PFSK-1 (cell line): ENCODE data around the gene MGP.

Source experiments
- FOXP2 ChIP-seq: optimal IDR thresholded peaks from 2 replicates; pipeline ENCODE3; 2011; ENCODE audit warnings: borderline replicate concordance, control low read depth, inconsistent platforms; ENCODE audit not compliant: insufficient read depth; ENCODE audit errors: extremely low read length, extremely low read depth
- POLR2AphosphoS5 ChIP-seq: IDR thresholded peaks from 2 replicates; pipeline ENCODE4 v1.6.1; 2012; ENCODE audit warnings: low read depth, mild to moderate bottlenecking, control low read depth, low read length, moderate library complexity
- SIN3A ChIP-seq: IDR thresholded peaks from 2 replicates; pipeline ENCODE4 v1.6.1; 2012; ENCODE audit warnings: mild to moderate bottlenecking, low read length, moderate library complexity, borderline replicate concordance; ENCODE audit not compliant: insufficient read depth
- TAF1 ChIP-seq: IDR thresholded peaks from 2 replicates; pipeline ENCODE4 v1.6.1; 2012; ENCODE audit warnings: low read length, control low read depth, borderline replicate concordance; ENCODE audit not compliant: insufficient read depth
- TF ChIP-seq, protein P1 (sequence below), 2 experiments: IDR thresholded peaks; 2 replicates each; pipeline versions ENCODE4 v1.6.1 to v1.8.0; 2011 to 2012; ENCODE audit warnings: low read depth in 2 of 2, low read length in 2 of 2, control low read depth in 1 of 2, inconsistent platforms in 1 of 2, mild to moderate bottlenecking in 1 of 2, moderate library complexity in 1 of 2; ENCODE audit not compliant: insufficient read depth in 1 of 2

DNA sequence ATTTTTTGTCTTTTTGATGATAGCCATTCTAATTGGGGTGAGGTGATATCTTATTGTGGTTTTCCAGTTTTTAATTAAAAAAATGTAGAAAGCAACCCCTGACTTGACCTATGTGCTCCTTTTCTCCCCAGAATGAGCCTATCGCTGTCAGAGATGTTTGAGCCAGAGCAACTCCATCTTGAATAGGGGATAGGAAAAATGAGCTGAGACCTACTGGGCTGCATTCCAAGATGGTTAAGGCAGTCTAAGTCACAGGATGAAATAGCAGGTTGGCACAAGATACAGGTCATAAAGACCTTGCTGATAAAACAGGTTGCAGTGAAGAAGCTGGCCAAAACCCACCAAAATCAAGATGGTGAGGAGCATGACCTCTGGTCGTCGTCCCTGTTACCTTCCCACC, 38.9 kb upstream of the MGP start:
- TF ChIP-seq SIN3A = no peak
- TF ChIP-seq TAF1 = no peak
- no peak for TF ChIP-seq POLR2AphosphoS5
- TF ChIP-seq, protein P1, sequence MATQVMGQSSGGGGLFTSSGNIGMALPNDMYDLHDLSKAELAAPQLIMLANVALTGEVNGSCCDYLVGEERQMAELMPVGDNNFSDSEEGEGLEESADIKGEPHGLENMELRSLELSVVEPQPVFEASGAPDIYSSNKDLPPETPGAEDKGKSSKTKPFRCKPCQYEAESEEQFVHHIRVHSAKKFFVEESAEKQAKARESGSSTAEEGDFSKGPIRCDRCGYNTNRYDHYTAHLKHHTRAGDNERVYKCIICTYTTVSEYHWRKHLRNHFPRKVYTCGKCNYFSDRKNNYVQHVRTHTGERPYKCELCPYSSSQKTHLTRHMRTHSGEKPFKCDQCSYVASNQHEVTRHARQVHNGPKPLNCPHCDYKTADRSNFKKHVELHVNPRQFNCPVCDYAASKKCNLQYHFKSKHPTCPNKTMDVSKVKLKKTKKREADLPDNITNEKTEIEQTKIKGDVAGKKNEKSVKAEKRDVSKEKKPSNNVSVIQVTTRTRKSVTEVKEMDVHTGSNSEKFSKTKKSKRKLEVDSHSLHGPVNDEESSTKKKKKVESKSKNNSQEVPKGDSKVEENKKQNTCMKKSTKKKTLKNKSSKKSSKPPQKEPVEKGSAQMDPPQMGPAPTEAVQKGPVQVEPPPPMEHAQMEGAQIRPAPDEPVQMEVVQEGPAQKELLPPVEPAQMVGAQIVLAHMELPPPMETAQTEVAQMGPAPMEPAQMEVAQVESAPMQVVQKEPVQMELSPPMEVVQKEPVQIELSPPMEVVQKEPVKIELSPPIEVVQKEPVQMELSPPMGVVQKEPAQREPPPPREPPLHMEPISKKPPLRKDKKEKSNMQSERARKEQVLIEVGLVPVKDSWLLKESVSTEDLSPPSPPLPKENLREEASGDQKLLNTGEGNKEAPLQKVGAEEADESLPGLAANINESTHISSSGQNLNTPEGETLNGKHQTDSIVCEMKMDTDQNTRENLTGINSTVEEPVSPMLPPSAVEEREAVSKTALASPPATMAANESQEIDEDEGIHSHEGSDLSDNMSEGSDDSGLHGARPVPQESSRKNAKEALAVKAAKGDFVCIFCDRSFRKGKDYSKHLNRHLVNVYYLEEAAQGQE (IDR thresholded peaks at IDR 0.05; ENCODE audit: insufficient read depth in 1 of 2, low read depth in 2 of 2, low read length in 2 of 2) = no peak
- no peak for TF ChIP-seq FOXP2
